NK-92 treated with Interleukin-12 subunit alpha and Interleukin-12 subunit beta, amount 100 ng/mL, for 24 hours (cell line): ENCODE results near the gene ARHGAP15.

ENCODE experiments used
- DNase-seq: peaks from one replicate; lab custom pipeline; 2025; lab: John Stamatoyannopoulos, UW

The ARHGAP15 gene

GRCh38 chr2:143401861-143402260 lies 272.6 kb downstream of the ARHGAP15 start:
- no peak for DNase-seq

DNA sequence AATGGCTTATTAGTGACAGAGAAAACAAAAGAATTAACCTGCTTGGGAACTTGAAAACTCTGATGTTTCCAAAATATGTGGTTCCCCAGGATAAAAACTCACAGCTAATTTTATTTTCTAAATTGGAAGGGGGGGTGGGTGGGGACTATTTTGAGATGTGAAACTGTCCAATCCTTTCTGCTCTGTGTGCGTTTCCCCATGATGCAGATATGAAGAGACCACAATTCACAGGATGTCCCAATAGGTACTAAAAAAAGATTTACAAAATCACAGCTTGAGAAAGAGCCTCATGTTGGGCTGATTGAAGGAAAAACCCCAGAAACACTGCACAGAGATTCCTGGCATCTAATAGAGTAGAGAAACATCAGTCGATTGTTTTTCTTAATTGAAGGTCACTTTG lies 273.2 kb downstream of the ARHGAP15 start:
- no peak for DNase-seq

- no peak for DNase-seq
Measured at GRCh38 chr2:143410082-143410897, 281.1 kb downstream of the ARHGAP15 start.

GRCh38 chr2:143415571-143415970 lies 286.4 kb downstream of the ARHGAP15 start:
- DNase-seq = no peak

- no peak for DNase-seq
Measured at GRCh38 chr2:143417428-143417827, 288.2 kb downstream of the ARHGAP15 start.

- no peak for DNase-seq
Measured at GRCh38 chr2:143420313-143420712, 291.1 kb downstream of the ARHGAP15 start.

GRCh38 chr2:143422681-143423080 lies 293.5 kb downstream of the ARHGAP15 start:
- no peak for DNase-seq

DNA sequence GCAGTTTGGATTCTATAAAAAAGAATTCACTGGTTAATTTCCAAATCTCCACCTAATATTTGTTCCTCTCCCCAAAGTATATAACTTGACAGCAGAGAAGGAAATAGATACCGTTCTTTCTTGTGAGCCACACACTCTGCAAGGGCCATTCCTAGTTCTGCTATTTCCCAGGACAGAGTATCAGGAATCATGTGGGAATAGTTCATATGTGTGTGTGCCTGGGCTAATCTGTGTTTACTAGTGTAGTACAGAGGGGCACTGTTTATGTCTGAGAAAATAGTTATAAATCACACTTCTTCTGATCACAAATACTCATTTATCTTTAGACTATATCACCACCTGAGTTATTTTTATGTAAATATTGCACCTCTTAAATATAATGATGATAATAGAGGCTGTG lies 296.7 kb downstream of the ARHGAP15 start:
- no peak for DNase-seq

GRCh38 chr2:143426296-143426695 lies 297.1 kb downstream of the ARHGAP15 start:
- DNase-seq = no peak

DNA sequence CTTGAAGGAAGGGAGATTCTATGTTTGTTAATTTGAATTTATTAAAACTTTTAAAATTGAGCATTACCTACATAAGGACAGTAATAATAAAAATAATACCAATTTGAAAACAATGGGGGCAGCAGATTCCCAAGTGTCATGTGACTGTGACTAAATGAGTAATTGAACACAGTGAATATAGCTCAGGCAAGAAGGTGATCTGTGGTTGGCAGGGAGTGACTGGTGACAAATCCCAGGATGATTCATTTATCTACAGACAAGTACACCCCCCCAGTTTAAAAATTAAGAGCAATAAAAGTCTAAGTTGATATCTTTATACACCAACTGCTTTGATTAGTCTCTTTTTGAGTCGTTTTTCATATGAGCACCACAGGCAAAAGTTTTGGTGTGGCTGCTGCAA lies 299.5 kb downstream of the ARHGAP15 start:
- DNase-seq = no peak

GRCh38 chr2:143429932-143430679 lies 300.9 kb downstream of the ARHGAP15 start:
- no peak for DNase-seq

DNA sequence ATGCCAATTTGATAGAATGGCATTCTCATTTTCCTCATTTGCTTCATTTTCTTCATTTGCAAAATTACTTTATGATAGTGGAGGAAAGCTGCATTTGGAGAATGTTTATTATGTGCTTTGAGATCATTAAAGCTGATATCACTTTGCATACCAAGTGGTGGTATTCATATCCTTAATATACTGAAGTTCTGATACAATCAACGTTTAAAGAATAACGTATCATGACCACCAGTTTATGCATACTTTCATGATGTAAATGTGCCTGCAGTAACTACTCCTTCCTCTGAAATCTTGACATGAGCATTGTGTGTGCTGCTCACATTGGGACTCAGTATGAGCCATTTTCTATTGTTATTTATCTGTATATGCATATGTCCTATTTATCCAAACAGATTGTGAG lies 302.1 kb downstream of the ARHGAP15 start:
- no peak for DNase-seq

DNA sequence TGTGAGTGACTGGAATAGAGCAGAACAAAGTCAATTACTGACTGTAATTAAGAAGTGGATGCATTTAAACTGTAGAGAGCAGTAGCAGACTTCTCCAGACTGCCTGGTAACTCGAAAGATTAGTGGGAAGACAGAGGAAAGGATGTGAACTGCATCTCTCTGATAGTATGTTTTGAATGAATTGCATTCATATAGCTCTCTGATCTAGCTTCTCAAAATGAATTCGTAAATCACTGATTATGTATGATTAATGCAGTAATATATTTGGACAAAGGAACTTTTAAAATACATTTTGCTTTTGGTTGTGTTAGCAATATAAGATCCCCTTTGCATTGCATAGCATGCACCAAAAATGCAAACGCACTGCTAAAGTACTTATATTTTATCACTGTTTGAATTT lies 304.0 kb downstream of the ARHGAP15 start:
- no peak for DNase-seq

DNA sequence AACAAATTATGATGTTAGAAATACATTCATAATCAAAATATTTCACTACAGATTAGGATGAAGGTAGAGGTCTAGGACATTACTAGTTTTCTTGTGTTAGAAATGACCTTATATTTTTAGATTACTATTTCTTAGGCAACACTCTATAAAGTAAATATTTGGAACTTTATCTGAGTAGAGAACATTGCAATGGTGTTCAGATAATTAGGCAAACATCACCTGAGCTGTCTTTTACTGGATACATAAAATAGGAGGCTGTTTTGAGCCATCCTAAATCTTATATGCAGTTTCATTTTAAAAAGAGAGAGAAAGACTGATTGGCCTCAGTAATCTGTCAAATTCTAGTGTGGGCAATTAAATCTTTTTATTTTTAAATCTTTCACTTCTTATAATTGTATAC lies 304.6 kb downstream of the ARHGAP15 start:
- no peak for DNase-seq

DNA sequence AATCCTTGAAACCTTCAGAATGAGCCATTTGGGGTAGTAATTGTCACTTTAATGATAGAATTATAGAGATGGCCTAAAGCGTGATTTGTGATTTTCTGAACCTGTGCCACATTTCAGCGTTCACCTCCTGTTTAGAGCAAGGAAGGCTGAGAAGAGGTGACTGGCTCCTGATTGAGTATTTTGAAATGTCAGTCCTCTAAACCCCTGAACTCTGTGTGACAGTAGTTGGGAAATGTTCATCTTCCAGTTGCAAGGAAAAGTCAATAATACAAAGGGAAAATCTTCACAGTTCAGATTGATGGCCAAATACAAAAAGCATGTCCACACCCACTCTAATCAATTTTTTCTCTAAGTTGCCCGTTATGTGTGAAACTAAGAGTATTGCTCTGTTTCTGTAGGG lies 305.2 kb downstream of the ARHGAP15 start:
- no peak for DNase-seq

GRCh38 chr2:143435131-143435530 lies 305.9 kb downstream of the ARHGAP15 start:
- no peak for DNase-seq

DNA sequence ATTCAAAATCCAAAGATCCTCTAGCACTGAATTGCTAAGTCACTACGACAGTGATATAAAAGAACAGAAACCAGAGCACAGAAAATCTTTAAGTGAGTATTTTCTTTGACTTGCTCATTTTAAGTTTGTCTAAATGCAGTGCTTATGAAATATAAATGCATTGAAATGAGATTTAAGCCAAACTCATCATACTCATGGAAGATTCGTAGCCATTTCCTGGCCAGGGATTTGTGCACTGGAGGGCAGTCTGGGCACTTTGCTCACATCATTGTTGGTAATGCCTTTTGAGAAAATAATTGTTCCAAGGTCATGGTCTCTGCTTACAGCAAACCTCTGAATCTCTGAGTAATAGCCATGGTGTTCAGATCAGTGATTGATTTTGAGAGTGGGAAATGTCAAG lies 307.7 kb downstream of the ARHGAP15 start:
- no peak for DNase-seq

- no peak for DNase-seq
Measured at GRCh38 chr2:143440411-143441012, 311.3 kb downstream of the ARHGAP15 start.

GRCh38 chr2:143442193-143442592 lies 313.0 kb downstream of the ARHGAP15 start:
- DNase-seq = no peak

DNA sequence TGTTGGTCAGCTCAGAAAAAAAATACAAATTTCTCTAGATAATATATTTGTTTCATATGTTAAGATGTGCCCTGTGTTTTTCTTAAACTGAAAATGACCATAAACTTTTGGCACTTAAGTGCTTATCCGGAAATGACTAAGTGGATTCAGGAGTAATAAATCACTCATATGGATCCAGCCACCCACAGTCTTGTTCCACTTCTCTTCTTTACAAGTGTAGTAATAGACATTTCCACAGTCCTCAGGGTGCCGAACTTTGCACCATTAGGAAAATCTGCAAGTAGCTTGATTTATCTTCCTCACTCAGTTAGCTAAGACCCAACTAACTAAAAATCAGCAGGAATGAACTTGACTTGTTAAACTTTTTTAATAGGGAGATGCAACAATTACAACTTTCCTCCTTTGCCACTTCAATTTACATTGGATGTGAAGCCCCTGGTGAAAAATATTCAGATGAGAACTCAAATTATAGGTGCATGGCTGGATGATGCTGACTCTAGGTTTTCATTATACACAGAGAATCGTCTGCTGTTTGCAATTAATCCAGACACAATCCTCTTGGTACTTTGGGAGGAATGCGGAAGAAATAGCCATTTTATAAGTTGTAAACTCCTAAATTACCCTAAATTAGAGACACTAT lies 322.5 kb downstream of the ARHGAP15 start:
- DNase-seq = no peak

GRCh38 chr2:143452817-143453451 lies 323.7 kb downstream of the ARHGAP15 start:
- DNase-seq = no peak

- no peak for DNase-seq
Measured at GRCh38 chr2:143453981-143454511, 324.8 kb downstream of the ARHGAP15 start.
